PC-3 (cell line): ENCODE results near the gene VEZT. TPM values are rescaled to one million over a fixed set of nuclear protein-coding genes. Genes with fewer than 3 reads are reported as not detected.

Source experiments
- ATAC-seq: fragments of 200-7000 bp; cut with Tn5 transposase; 2 replicates; pipeline ENCODE4 v1.9.1; 2020; ENCODE audit warnings: mild to moderate bottlenecking, moderate library complexity
- BruUV-seq: library from RNA; stranded (reverse); fragments of 400-500 nt; replicated peaks from 2 replicates; lab custom pipeline; 2021; lab: Mats Ljungman, UMichigan
- CTCF ChIA-PET: fragments of 300-600 bp; sonication (Branson Sonifier 250); formaldehyde crosslinking; loops from one replicate; lab custom pipeline; 2022; ENCODE audit warnings: antibody characterized with exemption; lab: Charles Lee
- POLR2A ChIA-PET: fragments of 300-600 bp; sonication (Branson Sonifier 250); formaldehyde crosslinking; loops from one replicate; lab custom pipeline; 2022; ENCODE audit warnings: antibody characterized with exemption; ENCODE audit not compliant: unreplicated experiment; lab: Charles Lee
- DNase-seq: peaks from one replicate; pipeline ENCODE4 v3.0.0-alpha.2; 2015
- H2AFZ ChIP-seq: fragments of 300-600 bp; sonication (generic); 2 replicates; pipeline ENCODE4 v1.6.0; 2016; ENCODE audit warnings: antibody characterized with exemption, low read length
- H3F3A ChIP-seq: fragments of 300-600 bp; sonication (generic); one replicate; pipeline ENCODE4 v1.6.0; 2017; ENCODE audit warnings: antibody characterized with exemption, low read length, control low read depth, mild to moderate bottlenecking; ENCODE audit not compliant: unreplicated experiment
- H3K27ac ChIP-seq: fragments of 300-600 bp; sonication (generic); 2 replicates; pipeline ENCODE4 v1.5.1; 2016; ENCODE audit warnings: mild to moderate bottlenecking, low read length
- H3K27me3 ChIP-seq: fragments of 300-600 bp; sonication (generic); 2 replicates; pipeline ENCODE4 v1.6.1; 2016; ENCODE audit warnings: low read length, mixed read lengths
- H3K36me3 ChIP-seq: fragments of 300-600 bp; sonication (generic); 2 replicates; pipeline ENCODE4 v1.6.1; 2016; ENCODE audit warnings: low read depth, mixed run types, low read length, mixed read lengths
- H3K4me1 ChIP-seq: fragments of 300-600 bp; sonication (generic); 2 replicates; pipeline ENCODE4 v1.5.1; 2016; ENCODE audit warnings: low read length; ENCODE audit not compliant: insufficient read depth
- H3K4me2 ChIP-seq: fragments of 300-600 bp; sonication (generic); 2 replicates; pipeline ENCODE4 v1.6.0; 2016; ENCODE audit warnings: low read length
- H3K4me3 ChIP-seq: fragments of 300-600 bp; sonication (generic); 2 replicates; pipeline ENCODE4 v1.5.1; 2016; ENCODE audit warnings: mild to moderate bottlenecking, low read length, mixed read lengths
- H3K79me2 ChIP-seq: fragments of 300-600 bp; sonication (generic); 2 replicates; pipeline ENCODE4 v1.6.1; 2017; ENCODE audit warnings: low read length, mixed read lengths
- H3K9ac ChIP-seq: fragments of 300-600 bp; sonication (generic); 2 replicates; pipeline ENCODE4 v1.6.0; 2016; ENCODE audit warnings: mild to moderate bottlenecking, low read length
- H3K9me2 ChIP-seq: fragments of 300-600 bp; sonication (generic); replicated peaks from 2 replicates; pipeline ENCODE4 v1.6.1; 2016; ENCODE audit warnings: mixed run types, low read length, mixed read lengths
- H3K9me3 ChIP-seq: fragments of 300-600 bp; sonication (generic); 2 replicates; pipeline ENCODE4 v1.6.1; 2016; ENCODE audit warnings: low read length, mixed read lengths
- H4K20me1 ChIP-seq: fragments of 300-600 bp; sonication (generic); 2 replicates; pipeline ENCODE4 v1.6.1; 2016; ENCODE audit warnings: low read length, mixed read lengths
- EZH2 ChIP-seq: fragments of 300-600 bp; sonication (generic); IDR thresholded peaks from one replicate; pipeline ENCODE4 v1.6.1; 2017; ENCODE audit warnings: antibody characterized with exemption, mild to moderate bottlenecking, low read length; ENCODE audit not compliant: unreplicated experiment
- EZH2phosphoT487 ChIP-seq: fragments of 300-600 bp; sonication (generic); IDR thresholded peaks from 2 replicates; pipeline ENCODE4 v1.6.1; 2018; ENCODE audit warnings: mild to moderate bottlenecking, antibody characterized with exemption, low read length, borderline replicate concordance
- intact Hi-C: fragments of 100-400 bp; cut with micrococcal nuclease; formaldehyde crosslinking; loops from 2 replicates; pipeline ENCODE4 v1.9.0; 2023
- total RNA-seq: library from RNA; depleted of rRNA; stranded (reverse); fragments of >200 nt; gene quantifications from 2 replicates; pipeline ENCODE4 v1.2.3, GENCODE V29; 2014
- TF ChIP-seq, protein P1 (sequence below): fragments of 300-600 bp; sonication (generic); conservative IDR thresholded peaks from 2 replicates; pipeline ENCODE4 v1.5.1; 2017; ENCODE audit warnings: antibody characterized with exemption, low read depth, mild to moderate bottlenecking, low read length

Gene VEZT
- total RNA-seq, 1 experiment from 2014 or later = 83.6 TPM

DNA sequence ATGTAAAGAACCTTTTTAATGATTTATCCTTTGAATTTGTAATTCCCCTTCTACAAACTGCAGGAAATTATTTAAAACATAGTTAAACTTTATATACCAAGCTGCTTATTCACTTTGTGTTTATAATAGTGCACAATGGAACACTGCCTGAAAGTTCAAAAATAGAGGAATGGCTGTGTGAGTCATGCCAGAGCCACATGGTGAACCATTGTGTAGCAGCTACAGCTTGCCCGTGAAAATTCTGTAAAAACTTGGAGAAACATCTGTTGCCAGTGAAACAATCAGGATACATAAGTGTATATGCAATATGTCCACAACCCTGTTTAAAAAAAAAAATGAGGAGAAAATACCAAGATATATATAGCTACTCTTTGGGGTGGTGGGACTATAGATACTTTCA lies 59.5 kb downstream of the VEZT start:
- Histone ChIP-seq H2AFZ (no peak overlapping the region), H3F3A (no peaks in the 10 kb centered on the region), H3K9me3 (no peaks in the 10 kb centered on the region), H3K4me1 (no peaks in the 10 kb centered on the region), H3K36me3 (peaks cover 32% of the 10 kb centered on the region; the same call in 1 of the 2 replicates), H3K9me2 (no peaks in the 10 kb centered on the region), H3K9ac (no peak overlapping the region), H3K4me2 (no peak overlapping the region), H3K79me2 (no peaks in the 10 kb centered on the region), H3K4me3 (no peak overlapping the region), H4K20me1 (no peaks in the 10 kb centered on the region), H3K27ac (no peak overlapping the region), H3K27me3 (no peaks in the 10 kb centered on the region)
- peak; percentile 88 for ATAC-seq
- no TSS peak for BruUV-seq
- CTCF ChIA-PET = no interaction called here
- intact Hi-C loops = no loop called here
- POLR2A ChIA-PET = no interaction called here
- peak; percentile 20 for DNase-seq
- TF ChIP-seq, protein P1, sequence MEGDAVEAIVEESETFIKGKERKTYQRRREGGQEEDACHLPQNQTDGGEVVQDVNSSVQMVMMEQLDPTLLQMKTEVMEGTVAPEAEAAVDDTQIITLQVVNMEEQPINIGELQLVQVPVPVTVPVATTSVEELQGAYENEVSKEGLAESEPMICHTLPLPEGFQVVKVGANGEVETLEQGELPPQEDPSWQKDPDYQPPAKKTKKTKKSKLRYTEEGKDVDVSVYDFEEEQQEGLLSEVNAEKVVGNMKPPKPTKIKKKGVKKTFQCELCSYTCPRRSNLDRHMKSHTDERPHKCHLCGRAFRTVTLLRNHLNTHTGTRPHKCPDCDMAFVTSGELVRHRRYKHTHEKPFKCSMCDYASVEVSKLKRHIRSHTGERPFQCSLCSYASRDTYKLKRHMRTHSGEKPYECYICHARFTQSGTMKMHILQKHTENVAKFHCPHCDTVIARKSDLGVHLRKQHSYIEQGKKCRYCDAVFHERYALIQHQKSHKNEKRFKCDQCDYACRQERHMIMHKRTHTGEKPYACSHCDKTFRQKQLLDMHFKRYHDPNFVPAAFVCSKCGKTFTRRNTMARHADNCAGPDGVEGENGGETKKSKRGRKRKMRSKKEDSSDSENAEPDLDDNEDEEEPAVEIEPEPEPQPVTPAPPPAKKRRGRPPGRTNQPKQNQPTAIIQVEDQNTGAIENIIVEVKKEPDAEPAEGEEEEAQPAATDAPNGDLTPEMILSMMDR = no peak
- TF ChIP-seq EZH2 = no peak
- no peak for TF ChIP-seq EZH2phosphoT487

DNA sequence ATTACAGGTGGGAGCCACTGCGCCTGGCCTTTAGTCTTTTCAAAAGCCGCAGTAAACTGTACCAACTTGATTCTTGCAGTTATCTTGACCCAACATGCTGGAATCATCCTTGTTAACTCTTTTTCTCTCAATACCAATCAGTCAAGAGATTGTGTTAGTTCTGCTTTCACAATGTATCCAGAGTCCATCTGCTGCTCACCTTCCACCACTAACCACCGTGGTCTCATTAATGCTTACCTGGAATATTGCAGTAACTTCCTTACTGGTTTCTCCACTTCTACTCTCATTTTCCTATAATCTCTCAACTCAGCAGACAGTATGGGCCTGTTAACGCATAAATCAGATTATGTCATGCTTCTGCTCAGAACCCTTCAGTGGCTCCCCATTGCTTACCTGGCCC lies 62.2 kb downstream of the VEZT start:
- CTCF ChIA-PET = no interaction called here
- BruUV-seq = no TSS peak

DNA sequence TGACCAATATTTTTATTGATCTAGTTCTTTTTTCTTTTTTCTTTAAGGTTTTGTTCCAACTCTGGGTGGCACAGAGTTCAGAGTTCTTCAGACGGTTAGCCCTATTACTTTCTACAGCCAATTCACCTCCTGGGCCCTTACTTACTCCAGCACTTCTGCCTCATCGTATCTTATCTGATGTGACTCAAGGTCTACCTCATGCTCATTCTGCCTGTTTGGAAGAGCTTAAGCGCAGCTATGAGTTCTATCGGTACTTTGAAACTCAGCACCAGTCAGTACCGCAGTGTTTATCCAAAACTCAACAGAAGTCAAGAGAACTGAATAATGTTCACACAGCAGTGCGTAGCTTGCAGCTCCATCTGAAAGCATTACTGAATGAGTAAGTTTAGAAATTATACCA lies 64.7 kb downstream of the VEZT start:
- CTCF ChIA-PET = no interaction called here
- intact Hi-C loops = no loop called here
- H3K4me1 ChIP-seq = peaks cover 10% of the 10 kb centered on the region; the same call in 1 of the 2 replicates
- no peak overlapping the region for H3K4me3 ChIP-seq
- H3K27ac ChIP-seq = no peak overlapping the region
- no peaks in the 10 kb centered on the region for H4K20me1 ChIP-seq
- H2AFZ ChIP-seq = no peak overlapping the region
- DNase-seq = no peak
- H3K9me2 ChIP-seq = no peaks in the 10 kb centered on the region
- POLR2A ChIA-PET = no interaction called here
- no peaks in the 10 kb centered on the region for H3K27me3 ChIP-seq
- H3K9ac ChIP-seq = no peak overlapping the region
- TF ChIP-seq, protein P1 = no peak
- TF ChIP-seq EZH2 (no peak), EZH2phosphoT487 (no peak)
- no peak for ATAC-seq
- BruUV-seq = no TSS peak
- H3K4me2 ChIP-seq = no peak overlapping the region
- H3K9me3 ChIP-seq = no peaks in the 10 kb centered on the region
- no peaks in the 10 kb centered on the region for H3F3A ChIP-seq
- no peaks in the 10 kb centered on the region for H3K79me2 ChIP-seq
- peaks cover 42% of the 10 kb centered on the region for H3K36me3 ChIP-seq

More for the DNA sequence above, 62.2 kb downstream of the VEZT start:
- Histone ChIP-seq H3K27ac (no peak overlapping the region), H3K4me1 (no peaks in the 10 kb centered on the region), H3K4me2 (no peak overlapping the region), H2AFZ (no peak overlapping the region), H3K4me3 (no peak overlapping the region), H3K79me2 (no peaks in the 10 kb centered on the region), H3F3A (no peaks in the 10 kb centered on the region), H4K20me1 (no peaks in the 10 kb centered on the region), H3K9me2 (no peaks in the 10 kb centered on the region), H3K27me3 (no peaks in the 10 kb centered on the region), H3K9ac (no peak overlapping the region), H3K9me3 (no peaks in the 10 kb centered on the region), H3K36me3 (peaks cover 45% of the 10 kb centered on the region)
- POLR2A ChIA-PET = no interaction called here
- intact Hi-C loops = no loop called here
- TF ChIP-seq EZH2 (no peak), EZH2phosphoT487 (no peak)
- TF ChIP-seq, protein P1 = no peak
- no peak for ATAC-seq
- DNase-seq = no peak
